ENCODE measurements around the gene NCKAP5. TPM values are rescaled to one million over a fixed set of nuclear protein-coding genes. Genes with fewer than 3 reads are reported as not detected.

Gene NCKAP5
- total RNA-seq, 1 donor from 2014 or later: 27.9 TPM

- Mint-ChIP-seq H3K4me3 (no peak overlapping the region), H3K27me3 (ENCODE audit: low read depth) (no peaks in the 10 kb centered on the region), H3K4me1 (no peaks in the 10 kb centered on the region), H3K9me3 (peaks cover 4% of the 10 kb centered on the region), H3K27ac (ENCODE audit: unreplicated experiment) (no peak overlapping the region), H3K36me3 (ENCODE audit: low read depth) (peaks cover 12% of the 10 kb centered on the region)
- no peak for DNase-seq (ENCODE audit: low read depth, low spot score)
- no peak for TF ChIP-seq CTCF (conservative IDR thresholded peaks at IDR 0.05)
Measured at GRCh38 chr2:133456156-133456555, 112.1 kb downstream of the NCKAP5 start.

- Mint-ChIP-seq H3K4me3 (no peak overlapping the region), H3K9me3 (peaks cover 4% of the 10 kb centered on the region), H3K4me1 (no peaks in the 10 kb centered on the region), H3K27me3 (ENCODE audit: low read depth) (no peaks in the 10 kb centered on the region), H3K27ac (ENCODE audit: unreplicated experiment) (no peak overlapping the region), H3K36me3 (ENCODE audit: low read depth) (peaks cover 6% of the 10 kb centered on the region)
- TF ChIP-seq CTCF (conservative IDR thresholded peaks at IDR 0.05): no peak
- DNase-seq (ENCODE audit: low read depth, low spot score): no peak
Measured at GRCh38 chr2:133453032-133453431, 115.2 kb downstream of the NCKAP5 start.

- no peak overlapping the region for H3K4me3 Mint-ChIP-seq
- H3K27me3 Mint-ChIP-seq (ENCODE audit: low read depth): no peaks in the 10 kb centered on the region
- TF ChIP-seq CTCF (conservative IDR thresholded peaks at IDR 0.05): no peak
- no peaks in the 10 kb centered on the region for H3K4me1 Mint-ChIP-seq
- peaks cover 9% of the 10 kb centered on the region for H3K36me3 Mint-ChIP-seq (ENCODE audit: low read depth)
- no peak for DNase-seq (ENCODE audit: low read depth, low spot score)
- H3K9me3 Mint-ChIP-seq: peaks cover 4% of the 10 kb centered on the region
- H3K27ac Mint-ChIP-seq (ENCODE audit: unreplicated experiment): no peak overlapping the region
Measured at GRCh38 chr2:133452583-133452982, 115.7 kb downstream of the NCKAP5 start.

- DNase-seq (ENCODE audit: low read depth, low spot score): no peak
- no peaks in the 10 kb centered on the region for H3K4me1 Mint-ChIP-seq
- H3K9me3 Mint-ChIP-seq: peaks cover 4% of the 10 kb centered on the region
- H3K36me3 Mint-ChIP-seq (ENCODE audit: low read depth): peaks cover 9% of the 10 kb centered on the region
- H3K27ac Mint-ChIP-seq (ENCODE audit: unreplicated experiment): no peak overlapping the region
- H3K4me3 Mint-ChIP-seq: no peak overlapping the region
- no peaks in the 10 kb centered on the region for H3K27me3 Mint-ChIP-seq (ENCODE audit: low read depth)
- TF ChIP-seq CTCF (conservative IDR thresholded peaks at IDR 0.05): no peak
Measured at GRCh38 chr2:133452146-133452545, 116.1 kb downstream of the NCKAP5 start.

GRCh38 chr2:133448195-133448594 is 120.1 kb downstream of the NCKAP5 start:
- peaks cover 9% of the 10 kb centered on the region for H3K36me3 Mint-ChIP-seq (ENCODE audit: low read depth)
- H3K4me1 Mint-ChIP-seq: peaks cover 6% of the 10 kb centered on the region
- H3K9me3 Mint-ChIP-seq: no peaks in the 10 kb centered on the region
- no peaks in the 10 kb centered on the region for H3K27me3 Mint-ChIP-seq (ENCODE audit: low read depth)
- no peak for TF ChIP-seq CTCF (conservative IDR thresholded peaks at IDR 0.05)
- DNase-seq (ENCODE audit: low read depth, low spot score): no peak
- H3K27ac Mint-ChIP-seq (ENCODE audit: unreplicated experiment): no peak overlapping the region
- H3K4me3 Mint-ChIP-seq: no peak overlapping the region

GRCh38 chr2:133447303-133447702 is 121.0 kb downstream of the NCKAP5 start:
- no peaks in the 10 kb centered on the region for H3K9me3 Mint-ChIP-seq
- H3K27me3 Mint-ChIP-seq (ENCODE audit: low read depth): no peaks in the 10 kb centered on the region
- H3K36me3 Mint-ChIP-seq (ENCODE audit: low read depth): peaks cover 9% of the 10 kb centered on the region
- no peak overlapping the region for H3K27ac Mint-ChIP-seq (ENCODE audit: unreplicated experiment)
- TF ChIP-seq CTCF (conservative IDR thresholded peaks at IDR 0.05): no peak
- DNase-seq (ENCODE audit: low read depth, low spot score): no peak
- no peak overlapping the region for H3K4me3 Mint-ChIP-seq
- H3K4me1 Mint-ChIP-seq: peaks cover 6% of the 10 kb centered on the region

Measured in neural crest cell (in vitro differentiated cells).